GM18502 (cell line): Measurements from ENCODE around the gene PGLYRP3.
"Not testable (repeated sequence)": the region's sequence is repeated elsewhere in the genome, so short reads cannot be mapped to it uniquely, and the experiment has no call there.

ENCODE experiments used
- ATAC-seq: cut with Tn5 transposase; IDR thresholded peaks from one replicate; pipeline ENCODE4 v1.9.1; 2021; ENCODE audit warnings: mild to moderate bottlenecking; ENCODE audit not compliant: unreplicated experiment, poor library complexity

PGLYRP3 gene

DNA sequence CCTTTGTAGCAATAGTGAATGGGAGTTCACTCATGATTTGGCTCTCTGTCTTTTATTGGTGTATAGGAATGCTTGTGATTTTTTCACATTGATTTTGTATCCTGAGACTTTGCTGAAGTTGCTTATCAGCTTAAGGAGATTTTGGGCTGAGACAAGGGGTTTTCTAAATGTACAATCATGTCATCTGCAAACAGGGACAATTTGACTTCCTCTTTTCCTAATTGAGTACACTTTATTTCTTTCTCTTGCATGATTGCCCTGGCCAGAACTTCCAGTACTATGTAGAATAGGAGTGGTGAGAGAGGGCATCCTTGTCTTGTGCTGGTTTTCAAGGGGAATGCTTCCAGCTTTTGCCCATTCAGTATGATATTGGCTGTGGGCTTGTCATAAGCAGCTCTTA is 3.3 kb upstream of the PGLYRP3 start:
- ATAC-seq = not testable (repeated sequence)

DNA sequence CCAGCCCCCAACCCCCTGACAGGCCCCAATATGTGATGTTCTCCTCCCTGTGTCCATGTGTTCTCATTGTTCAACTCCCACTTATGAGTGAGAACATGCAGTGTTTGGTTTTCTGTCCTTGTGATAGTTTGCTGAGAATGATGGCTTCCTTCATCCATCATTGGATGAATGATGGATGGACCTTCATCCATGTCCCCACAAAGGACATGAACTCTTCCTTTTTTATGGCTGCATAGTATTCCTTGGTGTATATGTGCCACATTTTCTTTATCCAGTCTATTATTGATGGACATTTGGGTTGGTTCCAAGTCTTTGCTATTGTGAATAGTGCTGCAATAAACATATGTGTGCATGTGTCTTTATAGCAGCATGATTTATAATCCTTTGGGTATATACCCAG is 1.6 kb upstream of the PGLYRP3 start:
- ATAC-seq = not testable (repeated sequence)

DNA sequence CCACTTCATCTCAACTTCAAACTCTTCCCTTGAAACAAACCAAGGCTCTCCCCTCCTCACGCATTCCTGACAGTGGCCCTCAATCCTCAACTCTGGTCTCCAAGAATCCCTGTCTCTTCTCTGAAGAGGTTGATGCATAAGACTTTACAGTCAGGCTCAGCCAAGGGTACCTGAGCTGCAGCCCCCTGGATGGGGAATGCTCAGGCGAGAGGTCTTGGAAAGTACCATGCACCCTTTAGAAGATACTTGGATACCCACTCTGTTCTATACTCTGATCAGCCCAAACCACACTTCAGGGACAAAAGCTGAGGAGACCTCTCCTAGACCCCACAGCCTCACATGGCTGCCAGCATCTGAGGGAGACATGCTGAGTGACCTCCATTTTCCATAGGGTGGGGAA is 536 bp upstream of the PGLYRP3 start:
- ATAC-seq = no peak

DNA sequence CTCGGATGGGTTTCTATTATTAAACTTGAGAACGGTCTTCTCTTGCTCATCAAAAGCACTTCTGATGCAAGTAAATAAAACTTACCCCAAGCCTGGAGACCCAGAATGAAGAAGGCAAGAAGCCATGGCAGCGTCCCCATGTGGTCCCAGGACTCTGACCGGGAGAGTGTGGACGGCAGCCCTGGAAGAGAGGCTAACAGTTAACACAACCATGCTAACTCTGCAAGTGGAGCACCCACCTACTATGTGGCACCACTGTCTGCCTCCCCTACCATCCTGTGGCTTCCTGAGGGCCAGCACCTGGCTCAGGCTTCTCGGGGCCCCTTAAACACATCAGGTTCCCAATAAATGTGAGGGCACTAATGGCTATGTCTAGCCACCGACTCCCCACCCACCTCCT is 2.2 kb downstream of the PGLYRP3 start:
- no peak for ATAC-seq

DNA sequence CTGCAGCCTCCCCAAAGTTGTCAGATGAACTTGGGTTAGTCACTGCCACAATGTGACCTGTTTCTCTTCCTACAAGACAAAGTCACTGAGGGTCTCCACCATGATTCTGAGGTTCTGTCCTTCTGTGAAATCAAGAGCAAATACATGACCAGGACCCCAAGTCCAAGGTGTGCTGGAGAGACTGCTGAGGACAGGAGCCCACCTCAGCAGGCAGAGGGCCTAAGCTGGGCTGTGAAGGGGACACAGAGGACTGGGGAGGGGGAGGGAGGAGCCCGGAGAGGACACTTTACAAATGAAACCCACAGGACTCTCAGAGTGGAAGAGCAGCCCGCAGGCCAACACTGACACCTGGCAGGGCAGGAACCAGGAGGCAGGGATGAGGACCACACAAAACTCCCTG is 3.3 kb downstream of the PGLYRP3 start:
- ATAC-seq = no peak

DNA sequence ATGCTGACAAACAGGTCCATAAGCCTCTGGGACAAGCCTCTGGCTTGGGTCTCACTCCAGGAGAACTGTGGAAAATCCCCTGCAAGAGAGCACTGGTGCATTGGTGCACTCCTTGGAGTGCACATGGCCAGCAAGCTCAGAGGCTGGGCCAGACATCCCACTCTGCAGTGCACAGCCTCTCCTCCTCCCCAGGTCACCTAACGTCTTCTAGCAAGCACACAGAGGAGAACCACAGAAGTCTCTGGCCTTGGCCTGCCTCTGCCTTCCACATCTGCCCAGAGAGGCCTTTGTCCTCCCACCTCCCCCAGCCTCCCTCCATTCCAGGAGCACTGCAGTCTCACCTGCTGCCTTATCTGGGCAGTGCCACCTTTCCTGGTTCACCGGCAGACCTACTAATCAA is 4.2 kb downstream of the PGLYRP3 start:
- ATAC-seq = no peak

DNA sequence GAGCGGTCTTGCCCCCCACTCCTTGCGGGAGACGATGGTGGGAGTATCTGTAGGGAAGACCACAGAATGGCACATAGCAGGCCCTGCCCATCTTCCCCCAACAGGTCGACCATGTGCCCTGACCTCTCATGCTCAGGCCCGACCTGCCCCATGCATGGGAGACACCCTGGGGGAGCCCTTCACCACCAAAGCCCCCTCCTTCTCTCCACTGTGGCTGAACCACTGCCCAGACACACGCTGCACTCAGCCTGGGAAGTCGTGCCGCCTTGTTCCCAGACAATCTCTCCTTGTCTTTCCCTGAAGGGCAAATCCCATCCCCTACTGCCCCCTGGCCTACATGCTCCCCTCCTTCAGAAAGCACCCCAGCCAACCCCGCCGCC is 5.5 kb downstream of the PGLYRP3 start:
- no peak for ATAC-seq

DNA sequence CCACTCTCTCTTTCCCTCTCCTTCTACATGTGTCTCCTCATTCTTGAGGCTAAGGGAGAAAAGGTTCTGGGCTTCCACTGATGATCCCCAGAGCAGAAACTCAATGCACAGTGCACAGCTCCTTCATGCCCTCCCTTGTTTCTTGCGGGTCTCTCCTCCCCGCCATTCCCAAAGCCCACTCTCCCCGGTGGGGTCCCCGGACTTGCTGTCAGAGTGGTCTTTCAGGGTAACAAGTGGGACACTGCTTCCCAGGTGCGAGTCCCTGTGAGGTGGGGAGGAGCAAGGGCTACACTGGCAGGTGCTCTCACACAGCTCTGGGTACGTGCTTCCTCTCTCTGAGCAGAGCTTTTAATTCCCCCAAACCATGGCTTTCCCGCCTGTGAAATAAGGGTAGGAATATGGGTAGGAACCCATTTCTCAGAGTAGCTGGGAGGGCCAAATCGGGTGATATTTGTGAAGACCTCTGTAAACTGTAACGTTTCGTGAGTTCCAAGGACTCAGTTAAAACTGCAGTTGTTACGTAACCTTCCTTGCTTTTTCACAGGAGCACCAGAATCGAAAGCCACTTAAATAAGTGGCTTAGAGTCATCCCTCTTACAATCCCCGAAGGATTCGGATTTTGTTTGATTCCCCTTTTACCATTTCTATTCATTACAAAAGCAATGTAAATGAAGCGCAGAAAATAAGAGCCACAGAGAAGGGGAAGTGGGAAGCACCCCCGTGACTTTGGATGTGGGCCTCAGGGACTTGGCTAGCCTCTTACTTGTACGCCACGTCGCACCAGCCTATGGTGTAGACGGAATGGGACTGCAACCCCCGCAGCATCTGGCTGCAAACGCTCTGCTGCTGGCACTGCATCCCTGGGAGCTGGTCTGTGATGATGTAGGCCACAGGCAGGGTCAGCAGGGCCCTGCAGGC is 6.2 kb downstream of the PGLYRP3 start:
- no peak for ATAC-seq

DNA sequence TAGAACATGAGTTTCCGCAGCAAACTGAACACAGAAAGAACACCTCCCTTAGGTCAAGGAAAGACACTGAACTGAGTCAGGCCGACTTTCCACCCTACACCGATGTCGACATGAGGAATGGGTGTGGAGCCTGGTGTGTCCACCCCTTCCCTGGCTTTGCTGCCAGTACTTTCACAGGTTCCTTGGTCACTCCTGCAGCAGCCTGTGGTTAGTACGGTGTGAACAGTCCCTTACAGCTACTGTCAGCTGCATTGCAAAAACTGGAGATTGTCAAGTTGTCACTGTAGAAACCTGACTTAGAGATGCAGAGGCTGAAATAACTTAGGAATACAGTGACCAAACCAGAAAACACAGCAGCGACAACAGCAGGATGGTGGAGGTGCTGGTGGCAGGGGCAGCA is 7.1 kb downstream of the PGLYRP3 start:
- ATAC-seq = no peak

DNA sequence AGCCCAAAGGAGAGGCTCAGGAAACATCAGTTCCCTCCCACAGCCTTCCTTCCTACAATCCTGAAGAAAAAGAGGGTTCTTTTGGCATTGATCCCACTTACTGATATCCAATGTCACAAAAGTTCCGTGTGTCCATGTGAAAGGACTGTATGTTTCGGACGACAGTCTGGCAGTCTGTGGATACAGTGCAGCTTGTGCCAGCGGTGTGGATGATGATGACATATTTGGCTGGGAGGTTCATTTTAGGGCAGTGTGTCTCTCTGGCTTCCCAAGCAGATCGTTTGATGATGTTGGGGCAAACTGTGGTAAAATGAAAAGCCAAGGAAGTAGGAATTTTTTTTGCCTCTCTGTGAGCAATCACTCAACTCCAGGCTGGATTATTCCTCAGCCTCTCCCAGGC is 10.4 kb downstream of the PGLYRP3 start:
- ATAC-seq = no peak

DNA sequence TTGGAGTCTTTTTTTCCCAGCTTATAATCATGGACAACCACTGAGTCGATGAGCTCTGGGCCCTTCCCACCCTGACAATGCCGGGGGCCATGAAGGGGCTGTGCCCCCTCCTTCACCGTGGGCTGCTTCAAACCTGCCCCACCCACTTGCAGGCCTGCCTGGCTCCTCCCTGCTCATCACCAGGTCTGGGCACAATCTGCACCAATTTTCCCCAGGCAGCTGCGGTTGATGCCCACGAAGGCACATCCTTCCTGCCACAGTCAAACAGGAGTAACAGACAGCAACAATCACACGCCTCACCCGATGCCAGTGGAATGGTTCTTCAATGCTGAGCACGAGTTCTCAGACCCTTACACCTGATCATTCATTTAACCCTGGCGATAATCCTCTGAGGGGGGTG is 18.9 kb downstream of the PGLYRP3 start:
- ATAC-seq = no peak

DNA sequence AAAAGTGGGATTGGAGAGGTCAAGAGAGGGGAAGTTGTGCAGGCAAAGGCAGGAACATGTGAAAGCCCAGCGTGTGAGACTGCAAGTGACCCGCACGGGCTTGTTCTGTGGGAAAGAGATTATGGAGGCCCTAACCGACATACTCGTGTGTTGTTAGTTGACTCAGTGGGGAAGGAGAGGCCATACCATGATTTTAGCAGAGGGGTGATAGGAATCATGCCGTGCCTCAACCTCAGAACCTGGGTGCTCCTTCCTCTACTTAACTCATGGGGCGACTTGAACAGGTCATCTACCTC is 19.3 kb downstream of the PGLYRP3 start:
- no peak for ATAC-seq

DNA sequence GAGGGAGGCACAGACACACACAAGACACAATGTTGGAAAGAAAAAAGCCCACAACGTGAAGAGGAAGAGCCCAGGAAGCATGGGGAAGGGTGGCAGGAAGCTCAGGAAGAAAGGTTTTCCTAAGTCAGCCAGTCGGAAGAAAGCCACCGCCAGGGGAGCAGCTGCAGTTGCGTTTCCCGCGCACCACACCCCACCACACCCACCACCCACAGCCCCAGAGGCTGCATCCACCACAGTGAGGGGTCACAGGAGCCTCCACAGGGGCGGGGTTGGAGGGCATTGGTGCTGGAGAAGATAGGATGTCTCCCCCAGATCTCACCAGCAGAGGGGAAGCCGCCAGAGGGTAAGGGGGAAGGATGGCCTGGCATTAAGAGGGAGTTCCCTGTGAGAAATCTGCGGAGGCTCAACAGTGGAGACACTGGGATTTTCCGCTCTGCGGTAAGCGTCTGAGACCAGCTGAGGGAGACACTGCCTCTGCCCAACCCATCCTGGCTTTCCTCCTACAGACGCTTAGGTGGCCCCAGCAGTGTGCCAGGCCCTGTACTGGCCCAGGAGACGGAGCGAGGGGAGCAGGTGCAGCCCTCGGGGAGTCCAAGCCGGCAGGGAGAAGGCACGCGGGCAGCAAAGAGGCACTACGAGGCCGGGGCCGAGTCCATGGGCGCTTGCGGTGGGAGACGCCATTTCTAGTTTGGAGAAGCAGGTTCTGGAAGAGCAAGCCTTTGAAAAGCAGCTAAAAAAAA is 19.8 kb downstream of the PGLYRP3 start:
- ATAC-seq = no peak

DNA sequence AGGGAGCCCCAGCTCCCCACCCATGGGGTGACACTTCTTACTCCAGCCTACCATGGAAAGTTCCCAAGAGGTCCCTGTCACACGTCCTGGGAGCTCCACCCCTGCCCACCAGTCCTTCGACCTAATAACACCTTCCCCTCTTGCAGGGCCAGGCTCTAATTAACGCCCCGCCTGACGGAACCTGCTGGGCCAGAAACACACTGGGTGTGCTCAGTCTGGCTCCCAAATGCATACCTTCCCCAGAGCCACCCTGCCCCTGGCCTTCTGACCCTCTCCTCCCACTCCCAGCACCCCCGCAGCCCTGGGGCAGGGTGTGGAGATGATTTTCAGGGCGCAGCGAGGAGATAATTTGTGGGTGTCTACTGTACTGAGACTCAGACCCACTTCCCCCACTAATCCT is 20.6 kb downstream of the PGLYRP3 start:
- ATAC-seq = no peak

DNA sequence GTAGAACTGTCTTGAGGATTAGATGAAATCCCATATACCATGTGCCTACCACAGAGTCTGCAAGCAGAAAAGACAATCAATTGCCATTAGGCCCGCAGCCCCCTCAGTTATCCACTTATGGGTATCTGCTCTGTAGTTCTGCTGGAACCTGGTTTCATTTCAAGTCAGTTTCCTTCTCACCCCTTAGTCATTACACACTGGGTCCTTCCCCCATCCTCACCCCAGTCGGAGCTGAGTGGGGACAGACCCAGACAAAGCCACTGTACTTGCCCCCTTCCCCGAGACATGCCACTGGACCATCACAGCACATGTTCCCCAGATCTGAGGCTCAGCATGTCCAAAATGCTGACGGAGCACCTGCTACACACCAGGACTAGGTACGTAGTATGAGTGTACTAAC is 21.2 kb downstream of the PGLYRP3 start:
- no peak for ATAC-seq

DNA sequence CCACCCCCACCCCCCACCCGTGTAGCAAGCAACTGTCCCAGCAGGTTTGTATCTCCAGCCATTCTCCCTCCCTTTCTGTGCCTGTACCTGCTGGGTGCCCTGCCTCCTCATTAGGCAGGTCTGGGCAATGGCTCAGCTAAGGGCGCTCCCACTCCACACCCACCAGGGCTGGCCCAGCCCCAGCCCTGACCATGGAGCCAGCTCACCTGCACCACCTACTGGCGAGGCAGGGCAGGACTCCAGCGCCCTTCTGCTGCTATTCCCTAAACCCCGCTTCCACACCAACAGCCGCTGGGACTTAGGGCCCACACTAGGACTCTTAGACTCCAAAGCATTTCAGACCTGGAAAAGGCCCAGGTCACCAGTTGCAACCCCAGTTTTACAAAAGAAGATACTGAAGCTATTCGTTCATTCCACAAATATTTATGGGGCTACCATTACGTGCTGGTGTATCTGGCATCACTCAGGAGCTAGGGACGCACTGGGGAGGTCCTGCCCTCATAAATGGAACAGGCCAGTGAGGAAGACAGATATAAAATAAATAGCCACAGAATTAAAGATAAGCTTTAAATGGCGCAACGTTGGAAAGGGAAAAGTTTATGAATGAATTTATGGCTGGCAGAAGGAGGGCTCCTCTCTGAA is 24.0 kb downstream of the PGLYRP3 start:
- peak; percentile 58 for ATAC-seq

DNA sequence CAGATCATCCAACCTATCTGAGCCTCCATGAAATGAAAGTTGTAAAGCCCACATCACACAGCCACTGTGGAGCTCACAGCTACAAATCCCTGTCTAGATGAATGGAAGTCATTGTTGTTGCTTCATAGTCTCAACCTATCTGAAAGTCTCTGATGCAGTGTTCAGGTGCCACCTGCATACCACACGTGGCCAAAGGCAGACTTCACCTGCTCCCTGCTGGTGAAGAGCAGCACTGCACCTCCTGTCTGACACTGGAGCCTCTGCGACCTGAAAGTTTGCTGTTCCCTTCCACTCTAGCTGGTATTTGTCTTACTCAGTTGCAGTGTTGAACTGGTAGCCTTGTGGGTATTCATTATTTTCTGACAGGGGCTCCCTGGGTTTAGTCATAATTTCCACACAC is 34.9 kb downstream of the PGLYRP3 start:
- peak; percentile 70 for ATAC-seq

DNA sequence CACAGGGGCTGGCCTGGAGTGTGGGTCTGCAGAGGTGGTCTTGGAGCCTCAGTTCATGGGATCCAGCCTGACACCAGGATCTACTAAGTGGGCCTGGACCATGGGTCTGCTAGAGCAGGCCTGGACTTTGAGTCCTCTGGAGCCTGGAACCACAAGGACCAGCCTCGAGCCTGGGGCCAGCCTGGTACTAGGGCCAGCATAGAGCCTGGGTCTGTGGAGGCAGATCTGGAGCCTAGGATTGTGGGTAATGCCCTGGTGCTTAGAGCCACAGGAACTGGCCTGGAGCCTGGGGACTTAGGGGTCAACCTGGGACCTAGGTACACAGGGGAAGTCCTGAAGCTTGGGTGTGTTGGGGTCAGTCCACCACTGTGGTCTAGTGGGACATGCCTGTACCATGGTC is 40.6 kb downstream of the PGLYRP3 start:
- ATAC-seq = no peak

DNA sequence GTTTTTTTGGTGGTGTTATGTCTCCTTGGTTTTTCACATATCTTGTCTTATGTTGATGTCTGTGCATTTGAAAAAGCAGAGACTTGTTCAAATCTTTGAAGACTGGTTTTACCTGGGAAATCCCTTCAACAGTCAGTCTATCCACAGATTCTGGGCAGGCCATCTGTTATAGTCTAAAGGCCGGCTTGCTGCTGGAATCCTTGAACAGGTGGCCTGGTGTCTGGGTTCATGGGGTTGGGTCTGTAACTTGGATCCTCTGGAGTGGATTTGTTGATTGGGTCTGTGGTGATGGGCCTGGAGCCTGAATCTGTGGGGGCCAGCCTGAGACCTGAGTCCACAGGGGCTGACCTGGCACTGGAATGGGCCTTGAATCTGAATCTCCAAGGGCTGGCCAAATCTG is 41.0 kb downstream of the PGLYRP3 start:
- ATAC-seq = no peak

DNA sequence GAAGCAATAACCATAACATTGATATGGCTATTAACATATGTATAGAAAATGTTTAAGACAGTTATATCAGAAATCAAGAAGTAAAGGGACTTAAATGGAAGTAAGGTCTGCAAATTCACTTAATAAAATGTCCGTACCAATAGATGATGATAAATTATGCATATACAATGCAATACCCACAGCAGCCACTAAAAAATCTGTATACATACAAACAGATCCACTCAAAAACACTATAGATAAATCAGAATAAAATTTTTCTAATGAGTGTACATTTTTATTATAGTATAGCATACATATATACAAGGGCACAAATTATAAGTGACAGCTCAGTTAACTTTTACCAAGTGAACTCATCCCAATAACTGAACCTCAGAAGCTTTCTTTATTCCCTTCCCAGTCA is 47.3 kb downstream of the PGLYRP3 start:
- no peak for ATAC-seq

DNA sequence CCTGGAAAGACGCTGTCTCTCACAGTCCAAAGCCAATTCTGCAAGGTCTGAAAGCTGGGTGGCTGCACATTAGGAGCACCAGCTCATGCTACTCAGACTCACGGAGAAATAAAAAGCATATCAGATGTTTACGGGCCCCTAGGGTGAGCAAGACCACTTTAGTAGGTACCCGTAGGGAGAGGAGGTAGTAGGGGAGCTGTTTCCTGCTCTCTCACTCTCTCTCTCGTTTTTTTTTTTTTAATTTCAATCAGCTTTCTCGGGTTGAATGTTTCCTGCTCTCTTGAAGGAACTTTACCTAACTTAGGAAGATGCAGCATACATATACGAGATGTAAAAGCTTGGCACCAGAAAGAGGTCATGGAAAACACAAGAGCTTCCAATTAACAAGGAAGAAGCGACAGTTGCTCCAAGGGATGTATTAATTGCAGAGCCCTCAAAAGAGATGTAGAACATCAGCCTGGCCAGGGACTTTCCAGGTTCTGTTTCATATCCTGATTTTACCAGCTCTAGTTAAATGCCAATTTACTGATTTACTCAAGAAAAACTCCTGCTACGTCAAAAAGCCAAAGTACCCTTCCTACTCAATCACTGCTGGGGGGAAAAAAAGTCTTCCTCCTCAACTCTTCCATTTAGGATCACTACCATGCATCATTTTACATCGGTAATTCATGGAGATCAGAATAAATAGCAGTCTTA is 50.1 kb downstream of the PGLYRP3 start:
- peak; percentile 47 for ATAC-seq
